ENCODE results near the gene LRRC10B. TPM values are rescaled to one million over a fixed set of nuclear protein-coding genes. Genes with fewer than 3 reads are reported as not detected.
A peak's percentile ranks its signal among the peaks of the same experiment; 100 is the strongest.

Gene LRRC10B
- total RNA-seq, 1 donor from 2014 or later = not detected

DNA sequence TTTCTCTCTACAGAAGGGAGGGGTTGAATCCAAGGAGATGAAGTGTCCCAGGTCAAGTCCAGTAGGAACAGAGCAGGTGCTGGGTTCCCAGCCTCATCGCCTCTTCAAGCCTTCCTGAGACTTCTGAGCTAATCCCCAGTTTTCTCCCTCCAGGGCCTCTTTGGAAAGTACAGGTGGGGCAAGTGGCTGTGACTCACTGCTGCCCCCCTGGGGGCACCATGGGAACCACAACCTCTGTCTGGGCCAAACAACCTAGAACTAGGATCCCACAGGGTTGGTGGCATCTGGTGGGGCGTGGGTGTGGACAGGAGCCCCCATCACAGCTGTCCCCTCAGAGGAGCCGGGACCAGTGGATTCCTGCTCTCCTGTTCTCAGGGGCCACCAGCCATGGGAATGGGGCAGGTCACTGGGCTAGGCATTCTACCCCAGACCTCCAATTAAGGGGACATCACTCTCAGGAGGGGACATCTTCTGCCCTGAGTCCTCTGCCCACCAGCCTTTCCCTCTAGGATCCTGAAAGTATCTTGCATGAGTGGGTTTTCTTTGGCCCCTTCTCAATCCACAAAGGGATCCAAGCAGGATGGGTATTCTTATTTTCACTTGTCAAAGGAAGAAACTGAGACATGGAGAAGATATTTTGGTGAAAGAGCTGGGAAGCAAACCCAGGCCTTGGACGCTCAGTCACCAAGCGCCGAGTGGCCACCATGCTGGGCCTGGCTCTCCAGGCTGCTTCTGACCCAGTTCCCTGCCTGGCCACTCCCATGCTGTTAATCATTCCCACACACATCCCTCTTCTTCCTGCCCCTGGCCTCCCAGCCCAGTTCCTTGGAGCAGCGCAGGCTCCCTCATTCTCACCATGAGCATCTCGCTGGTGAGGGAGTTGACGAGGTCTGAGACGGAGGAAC, 23.8 kb downstream of the LRRC10B start:
- peak; percentile 48 for DNase-seq (ENCODE audit: low read depth)
- Histone ChIP-seq H3K36me3 (ENCODE audit: control insufficient read depth, insufficient read depth, low read length) (peaks cover 8% of the 10 kb centered on the region), H3K4me3 (ENCODE audit: low read depth, low read length) (no peak overlapping the region), H3K27me3 (ENCODE audit: control insufficient read depth, insufficient read depth, low read length) (no peaks in the 10 kb centered on the region)
- FAIRE-seq = no peak
- TF ChIP-seq, protein P1, sequence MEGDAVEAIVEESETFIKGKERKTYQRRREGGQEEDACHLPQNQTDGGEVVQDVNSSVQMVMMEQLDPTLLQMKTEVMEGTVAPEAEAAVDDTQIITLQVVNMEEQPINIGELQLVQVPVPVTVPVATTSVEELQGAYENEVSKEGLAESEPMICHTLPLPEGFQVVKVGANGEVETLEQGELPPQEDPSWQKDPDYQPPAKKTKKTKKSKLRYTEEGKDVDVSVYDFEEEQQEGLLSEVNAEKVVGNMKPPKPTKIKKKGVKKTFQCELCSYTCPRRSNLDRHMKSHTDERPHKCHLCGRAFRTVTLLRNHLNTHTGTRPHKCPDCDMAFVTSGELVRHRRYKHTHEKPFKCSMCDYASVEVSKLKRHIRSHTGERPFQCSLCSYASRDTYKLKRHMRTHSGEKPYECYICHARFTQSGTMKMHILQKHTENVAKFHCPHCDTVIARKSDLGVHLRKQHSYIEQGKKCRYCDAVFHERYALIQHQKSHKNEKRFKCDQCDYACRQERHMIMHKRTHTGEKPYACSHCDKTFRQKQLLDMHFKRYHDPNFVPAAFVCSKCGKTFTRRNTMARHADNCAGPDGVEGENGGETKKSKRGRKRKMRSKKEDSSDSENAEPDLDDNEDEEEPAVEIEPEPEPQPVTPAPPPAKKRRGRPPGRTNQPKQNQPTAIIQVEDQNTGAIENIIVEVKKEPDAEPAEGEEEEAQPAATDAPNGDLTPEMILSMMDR (IDR thresholded peaks at IDR 0.05; ENCODE audit: insufficient read depth, low read length, severe bottlenecking) = peak; percentile 91

GRCh38 chr11:61533039-61533375, 24.5 kb downstream of the LRRC10B start:
- no peak for FAIRE-seq
- Histone ChIP-seq H3K4me3 (ENCODE audit: low read depth, low read length) (no peak overlapping the region), H3K36me3 (ENCODE audit: control insufficient read depth, insufficient read depth, low read length) (peaks cover 3% of the 10 kb centered on the region), H3K27me3 (ENCODE audit: control insufficient read depth, insufficient read depth, low read length) (no peaks in the 10 kb centered on the region)
- TF ChIP-seq, protein P1 (IDR thresholded peaks at IDR 0.05; ENCODE audit: insufficient read depth, low read length, severe bottlenecking) = no peak
- no peak for DNase-seq (ENCODE audit: low read depth)

DNA sequence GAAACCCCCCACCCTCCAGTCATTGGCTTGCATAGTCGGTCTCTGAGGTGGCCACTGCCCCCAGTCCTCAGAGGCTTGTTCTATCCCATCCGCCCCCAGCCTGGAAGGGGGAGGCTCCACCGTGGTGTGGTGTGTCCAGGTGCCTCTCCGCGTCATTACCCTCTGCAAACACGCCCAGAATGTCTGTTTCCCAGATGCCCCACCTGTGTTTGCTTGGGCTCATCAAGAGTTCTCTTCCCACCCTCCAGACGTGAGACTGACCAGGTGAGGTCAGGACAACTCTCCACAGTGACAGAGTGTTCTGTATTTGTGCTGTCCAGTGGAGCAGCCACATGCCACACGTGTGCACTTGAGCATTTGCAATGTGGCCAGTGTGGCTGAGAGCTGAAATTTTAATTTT, 24.9 kb downstream of the LRRC10B start:
- no peak overlapping the region for H3K4me3 ChIP-seq (ENCODE audit: low read depth, low read length)
- no peaks in the 10 kb centered on the region for H3K27me3 ChIP-seq (ENCODE audit: control insufficient read depth, insufficient read depth, low read length)

GRCh38 chr11:61534025-61534932, 25.7 kb downstream of the LRRC10B start:
- H3K27me3 ChIP-seq (ENCODE audit: control insufficient read depth, insufficient read depth, low read length) = peaks cover 3% of the 10 kb centered on the region
- peak; percentile 28 for FAIRE-seq
- H3K4me3 ChIP-seq (ENCODE audit: low read depth, low read length) = no peak overlapping the region
- DNase-seq (ENCODE audit: low read depth) = no peak
- H3K36me3 ChIP-seq (ENCODE audit: control insufficient read depth, insufficient read depth, low read length) = peaks cover 1% of the 10 kb centered on the region
- TF ChIP-seq, protein P1 (IDR thresholded peaks at IDR 0.05; ENCODE audit: insufficient read depth, low read length, severe bottlenecking) = no peak

More for the DNA sequence above, 24.9 kb downstream of the LRRC10B start:
- peaks cover 1% of the 10 kb centered on the region for H3K36me3 ChIP-seq (ENCODE audit: control insufficient read depth, insufficient read depth, low read length)
- no peak for DNase-seq (ENCODE audit: low read depth)
- TF ChIP-seq, protein P1 (IDR thresholded peaks at IDR 0.05; ENCODE audit: insufficient read depth, low read length, severe bottlenecking) = no peak
- FAIRE-seq = no peak

DNA sequence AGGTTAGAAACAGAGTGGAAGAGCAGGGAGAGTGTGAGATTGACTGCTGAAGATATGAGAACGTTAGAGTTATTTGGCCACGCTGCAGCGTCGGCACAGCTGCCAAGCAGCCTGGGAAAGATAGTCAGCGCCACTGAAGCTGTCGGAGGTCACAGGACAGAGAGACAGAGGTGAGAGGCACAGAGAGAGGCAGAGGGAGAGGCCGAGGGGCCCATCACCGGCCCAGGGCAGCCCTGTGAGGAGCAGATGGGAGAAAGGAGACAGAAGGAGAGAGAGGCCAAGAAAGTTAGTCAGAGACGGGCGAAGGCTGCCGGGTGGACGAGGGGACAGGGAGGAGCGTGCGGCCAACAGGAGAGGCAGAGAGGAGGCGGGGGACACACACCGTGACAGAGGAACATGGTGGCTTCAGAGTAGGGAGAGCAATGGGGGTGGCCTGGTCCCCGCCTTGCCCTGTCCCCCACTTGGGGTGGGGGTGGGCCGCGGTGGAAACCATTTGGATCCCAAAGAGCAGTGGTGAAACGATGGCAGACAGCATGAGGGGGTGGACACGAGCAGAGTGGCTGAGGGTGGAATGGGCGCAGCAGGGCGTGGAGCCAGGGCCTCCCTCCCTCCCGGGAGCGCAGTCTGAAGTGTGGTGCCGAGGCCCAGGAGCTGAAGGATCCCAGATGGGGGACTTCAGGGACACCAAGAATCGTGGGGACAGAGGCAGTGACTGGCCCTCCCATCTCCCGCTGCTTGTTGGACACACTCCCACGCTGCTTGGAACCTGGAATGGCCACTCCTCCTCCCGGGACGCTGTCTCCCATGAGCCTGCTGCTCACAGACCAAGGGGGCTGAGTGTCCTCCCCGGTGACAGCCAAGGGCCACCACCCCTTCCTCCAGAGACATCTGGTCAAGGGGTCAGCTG, 26.6 kb downstream of the LRRC10B start:
- no peak for FAIRE-seq
- Histone ChIP-seq H3K27me3 (ENCODE audit: control insufficient read depth, insufficient read depth, low read length) (peaks cover 4% of the 10 kb centered on the region), H3K36me3 (ENCODE audit: control insufficient read depth, insufficient read depth, low read length) (peaks cover 1% of the 10 kb centered on the region), H3K4me3 (ENCODE audit: low read depth, low read length) (no peak overlapping the region)
- DNase-seq (ENCODE audit: low read depth) = no peak
- TF ChIP-seq, protein P1 (IDR thresholded peaks at IDR 0.05; ENCODE audit: insufficient read depth, low read length, severe bottlenecking) = no peak

All from bronchial epithelial cell (primary cell).